ENCODE measurements around the gene REXO2. TPM values are rescaled to one million over a fixed set of nuclear protein-coding genes. Genes with fewer than 3 reads are reported as not detected.
A peak's percentile ranks its signal among the peaks of the same experiment; 100 is the strongest.

The REXO2 gene
- total RNA-seq: 10 to 100 TPM; 30.1 to 38.9 TPM
- total RNA-seq: 19.1 to 64.2 reads per million in 2 donors

DNA sequence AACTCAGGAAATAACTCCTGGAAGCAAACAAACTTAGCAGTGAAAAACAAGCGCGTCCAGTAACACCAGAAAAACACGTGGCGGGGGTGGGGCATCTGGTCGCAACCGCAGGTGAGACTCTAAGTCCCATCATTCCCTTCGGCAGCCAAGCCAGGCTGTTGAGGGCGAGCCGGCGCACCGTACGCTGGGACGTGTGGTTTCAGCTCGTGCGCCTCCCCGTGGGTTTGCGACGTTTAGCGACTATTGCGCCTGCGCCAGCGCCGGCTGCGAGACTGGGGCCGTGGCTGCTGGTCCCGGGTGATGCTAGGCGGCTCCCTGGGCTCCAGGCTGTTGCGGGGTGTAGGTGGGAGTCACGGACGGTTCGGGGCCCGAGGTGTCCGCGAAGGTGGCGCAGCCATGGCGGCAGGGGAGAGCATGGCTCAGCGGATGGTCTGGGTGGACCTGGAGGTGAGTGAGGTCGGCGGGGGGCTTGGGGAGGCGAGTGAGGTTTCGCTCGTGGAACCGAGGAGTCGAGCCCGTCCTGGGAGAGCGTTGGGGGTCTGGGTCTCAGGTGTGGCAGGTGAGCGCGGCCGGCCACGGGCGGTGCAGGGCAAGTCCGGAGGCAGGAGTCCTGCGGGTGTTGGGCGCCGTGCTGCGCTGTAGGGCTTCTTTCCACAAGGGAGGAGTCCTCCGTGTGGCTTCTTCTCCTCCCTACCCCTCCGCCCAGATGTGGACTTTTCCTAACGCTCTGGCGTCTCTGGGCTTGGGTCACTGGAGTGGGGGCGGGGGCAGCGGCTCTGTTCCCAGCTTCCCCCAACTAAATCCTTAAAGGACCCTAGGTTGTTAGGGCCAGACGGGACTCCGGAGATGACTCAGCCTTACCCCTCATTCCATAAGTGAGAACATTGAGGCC is at the start of gene REXO2:
REXO2 (plus strand) TSS at position 239 of the 892 bp plus-strand sequence; CDS start at position 301, 62 bp downstream.
- Mint-ChIP-seq H3K27ac (peak within 1 kb of the TSS; percentile 91), H3K4me3 (peak within 1 kb of the TSS; percentile 99), H3K27me3 (no peaks in the 10 kb centered on the region), H3K4me1 (peaks cover 22% of the 10 kb centered on the region), H3K36me3 (ENCODE audit: low read depth) (peaks cover 2% of the 10 kb centered on the region)
- DNase-seq (peak; percentile 87 to 91 (median 89)), ATAC-seq (peak; percentile 99)
- H3K9me3 ChIP-seq (ENCODE audit: control insufficient read depth, low read length, poor library complexity, severe bottlenecking): no peaks in the 10 kb centered on the region

DNA sequence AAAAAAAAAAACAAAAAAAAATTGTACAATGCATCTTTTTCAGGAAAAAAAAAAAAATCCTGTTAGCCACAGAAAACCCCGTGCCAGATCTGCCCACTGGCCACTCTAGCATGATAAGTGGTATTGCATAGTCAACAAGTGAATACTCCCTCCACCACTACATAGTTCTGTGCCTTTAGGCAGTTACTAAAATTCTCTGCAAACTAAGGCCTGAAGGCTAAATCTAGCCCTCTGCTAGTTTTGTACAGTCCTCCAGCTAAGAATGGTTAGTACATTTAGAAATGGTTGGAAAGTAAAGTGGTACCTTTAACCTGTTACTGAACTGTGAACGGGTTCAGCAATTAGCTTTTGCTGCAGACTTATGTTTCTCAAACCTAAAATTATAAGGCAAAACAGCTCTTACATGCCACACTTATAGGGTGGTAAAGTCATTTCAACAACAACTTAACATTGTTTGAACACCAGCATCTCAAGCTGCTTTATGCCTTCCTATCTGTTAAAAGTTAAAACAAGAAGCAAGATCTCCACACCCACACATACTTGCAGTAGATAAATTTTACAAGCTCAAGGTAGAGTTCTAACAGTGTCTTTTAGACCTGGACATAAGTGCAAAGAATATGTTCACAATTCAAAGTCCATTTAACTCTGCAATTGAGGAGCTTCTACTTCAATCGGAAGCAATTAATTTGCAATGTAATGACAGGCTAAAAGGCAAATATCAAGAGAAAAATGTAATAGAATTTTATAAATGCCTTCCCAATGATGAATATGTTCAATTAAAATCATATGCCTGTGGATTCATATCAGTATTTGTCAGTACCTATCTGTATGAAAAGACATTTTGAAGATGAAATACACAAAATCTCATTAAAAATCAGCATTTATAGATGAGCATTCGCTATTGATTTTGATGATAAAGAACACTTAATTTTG is 46.3 kb upstream of the REXO2 start:
- Mint-ChIP-seq H3K27ac (no peak overlapping the region), H3K4me3 (no peak overlapping the region), H3K4me1 (peaks cover 6% of the 10 kb centered on the region), H3K27me3 (no peaks in the 10 kb centered on the region), H3K36me3 (ENCODE audit: low read depth) (no peaks in the 10 kb centered on the region)
- ATAC-seq (no peak), DNase-seq (no peak)
- no peaks in the 10 kb centered on the region for H3K9me3 ChIP-seq (ENCODE audit: control insufficient read depth, low read length, poor library complexity, severe bottlenecking)

DNA sequence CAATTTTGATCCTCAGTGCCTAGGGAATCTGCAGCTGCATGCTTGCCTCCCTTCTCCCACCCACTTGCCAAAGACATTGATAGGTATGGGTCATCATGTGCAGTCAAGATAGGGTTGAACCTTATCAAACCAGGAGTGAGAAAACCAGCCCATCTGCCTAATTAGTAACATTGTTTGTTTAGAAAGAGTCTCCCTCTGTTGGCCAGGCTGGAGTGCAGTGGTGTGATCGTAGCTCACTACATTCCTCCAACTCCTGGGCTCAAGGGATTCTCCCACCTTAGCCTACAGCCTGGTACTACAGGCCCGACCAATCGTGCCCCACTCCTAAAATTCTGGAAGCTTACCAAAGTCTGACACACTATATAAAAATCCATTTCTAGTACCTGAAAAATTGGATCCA is 43.5 kb upstream of the REXO2 start:
- H3K27me3 Mint-ChIP-seq: no peaks in the 10 kb centered on the region
- H3K36me3 Mint-ChIP-seq (ENCODE audit: low read depth): peaks cover 2% of the 10 kb centered on the region
- ATAC-seq: no peak
- no peak overlapping the region for H3K27ac Mint-ChIP-seq
- DNase-seq: no peak
- H3K4me3 Mint-ChIP-seq: no peak overlapping the region
- peaks cover 18% of the 10 kb centered on the region for H3K4me1 Mint-ChIP-seq
- H3K9me3 ChIP-seq (ENCODE audit: control insufficient read depth, low read length, poor library complexity, severe bottlenecking): no peaks in the 10 kb centered on the region

DNA sequence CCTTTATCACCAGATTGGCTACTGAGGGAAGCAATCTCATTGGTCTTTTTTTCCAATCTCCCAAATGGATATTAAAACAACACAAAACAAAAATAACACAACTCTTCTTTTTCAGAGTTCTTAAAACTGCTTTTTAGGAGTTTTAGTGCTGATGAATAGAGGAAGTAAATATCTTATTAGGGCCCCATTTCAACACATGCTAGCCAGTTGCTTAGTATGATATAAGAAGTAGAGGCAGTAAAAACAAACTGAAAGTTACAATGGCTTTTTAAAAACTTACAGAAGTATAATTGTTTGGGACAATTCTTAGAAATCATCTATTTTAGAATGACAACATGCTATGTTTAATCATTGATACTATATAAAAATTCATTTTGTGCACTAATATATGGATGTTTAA is 42.4 kb upstream of the REXO2 start:
- Mint-ChIP-seq H3K4me1 (peaks cover 22% of the 10 kb centered on the region), H3K27me3 (no peaks in the 10 kb centered on the region), H3K4me3 (no peak overlapping the region), H3K27ac (no peak overlapping the region), H3K36me3 (ENCODE audit: low read depth) (peaks cover 2% of the 10 kb centered on the region)
- ATAC-seq: no peak
- DNase-seq: no peak
- no peaks in the 10 kb centered on the region for H3K9me3 ChIP-seq (ENCODE audit: control insufficient read depth, low read length, poor library complexity, severe bottlenecking)

DNA sequence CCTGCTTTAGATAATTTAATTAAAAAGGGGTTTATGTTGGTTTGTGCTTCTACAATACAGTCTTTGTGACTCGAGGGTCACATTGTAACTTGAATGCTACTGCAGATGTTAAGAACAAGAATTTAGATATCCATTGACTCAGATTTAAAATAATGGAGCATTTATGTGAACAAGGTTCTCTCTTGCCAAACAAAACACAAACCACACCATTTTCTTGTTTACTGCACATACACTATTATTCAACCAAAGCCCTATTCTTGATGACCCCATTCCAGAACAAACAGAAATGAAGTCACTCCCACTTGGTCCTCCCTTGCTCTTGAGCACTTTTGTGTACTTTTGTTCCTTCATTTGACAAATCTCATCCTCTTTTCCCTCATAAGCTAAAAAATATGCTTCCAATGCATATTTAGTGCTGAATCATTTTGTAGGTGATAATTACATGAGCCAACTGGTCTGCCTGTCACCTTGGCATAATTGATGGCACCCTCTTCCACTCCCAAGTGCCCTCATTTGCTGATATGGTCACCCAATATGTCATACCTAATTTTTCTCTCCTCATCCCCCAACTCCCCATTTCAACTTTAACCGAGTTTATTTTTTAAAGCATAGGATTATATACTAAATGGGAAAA is 41.8 kb upstream of the REXO2 start:
- ATAC-seq: no peak
- H3K27me3 Mint-ChIP-seq: no peaks in the 10 kb centered on the region
- H3K9me3 ChIP-seq (ENCODE audit: control insufficient read depth, low read length, poor library complexity, severe bottlenecking): no peaks in the 10 kb centered on the region
- no peak for DNase-seq
- peaks cover 25% of the 10 kb centered on the region for H3K4me1 Mint-ChIP-seq
- H3K4me3 Mint-ChIP-seq: no peak overlapping the region
- H3K36me3 Mint-ChIP-seq (ENCODE audit: low read depth): peaks cover 5% of the 10 kb centered on the region
- no peak overlapping the region for H3K27ac Mint-ChIP-seq

DNA sequence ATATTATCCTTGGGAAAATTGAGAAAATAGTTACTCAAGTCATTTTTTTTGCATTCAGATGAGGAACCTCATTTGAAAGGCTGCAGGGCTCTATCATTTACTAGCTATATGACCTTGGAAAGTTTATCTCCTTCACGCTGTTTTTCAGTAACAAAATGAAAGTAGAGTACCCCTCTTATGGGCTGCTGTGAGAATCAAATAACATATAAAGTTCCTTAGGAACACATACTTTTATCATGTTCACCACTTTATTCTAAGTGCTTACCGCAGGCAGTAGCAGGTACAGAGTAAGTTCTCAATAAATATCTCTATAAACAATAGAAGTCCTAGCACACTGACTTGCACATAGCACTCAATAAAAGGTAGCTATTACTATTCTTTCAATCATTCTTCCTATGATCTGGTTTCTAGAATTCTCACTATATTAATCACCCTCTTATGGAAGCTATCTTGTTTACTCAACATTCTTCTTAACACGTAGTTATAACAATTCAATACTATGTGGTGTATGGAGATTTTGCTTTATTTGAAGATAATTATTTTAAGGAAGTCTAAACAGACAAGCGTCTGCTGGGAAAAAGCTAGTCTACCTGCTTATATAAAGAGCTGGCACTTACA is 40.9 kb upstream of the REXO2 start:
- ATAC-seq: no peak
- peak overlapping the region; percentile 98 for H3K27ac Mint-ChIP-seq
- peaks cover 5% of the 10 kb centered on the region for H3K36me3 Mint-ChIP-seq (ENCODE audit: low read depth)
- no peak for DNase-seq
- H3K4me3 Mint-ChIP-seq: no peak overlapping the region
- H3K4me1 Mint-ChIP-seq: peaks cover 28% of the 10 kb centered on the region
- H3K9me3 ChIP-seq (ENCODE audit: control insufficient read depth, low read length, poor library complexity, severe bottlenecking): no peaks in the 10 kb centered on the region
- no peaks in the 10 kb centered on the region for H3K27me3 Mint-ChIP-seq

DNA sequence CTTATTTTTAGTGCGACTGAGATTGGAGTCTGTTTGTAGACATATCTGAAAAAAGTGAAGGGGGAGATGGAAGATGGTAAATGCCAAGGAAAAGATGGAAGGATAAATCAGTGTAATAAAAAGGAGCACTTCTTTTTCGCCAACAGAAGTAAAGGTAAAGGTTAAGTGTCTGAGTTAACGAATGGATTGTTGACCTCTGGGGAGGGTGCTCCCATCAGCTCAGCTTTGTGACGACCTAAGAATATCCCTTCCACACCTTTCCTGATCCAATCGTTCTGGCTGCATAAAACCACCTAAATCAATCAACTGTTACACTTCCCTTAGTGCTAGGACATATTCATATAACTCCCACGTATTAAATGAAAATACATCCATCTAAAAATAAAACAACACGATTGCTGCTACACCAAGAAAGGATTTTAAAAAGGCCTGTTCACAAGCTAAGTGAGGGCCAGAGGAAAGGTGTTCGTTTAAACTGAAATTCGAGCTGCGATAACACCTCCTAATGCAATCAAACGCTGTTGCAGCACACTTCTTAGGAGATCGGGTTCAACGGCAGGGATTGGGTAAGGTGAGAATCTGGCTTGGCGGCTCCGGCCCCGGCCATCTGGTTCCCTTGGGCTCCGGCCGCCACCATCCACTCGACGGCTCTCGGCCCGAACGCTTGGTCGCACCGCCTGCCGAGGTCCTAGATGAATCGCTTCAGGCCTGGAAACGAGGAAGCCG is 39.6 kb upstream of the REXO2 start:
- peaks cover 33% of the 10 kb centered on the region for H3K4me1 Mint-ChIP-seq

DNA sequence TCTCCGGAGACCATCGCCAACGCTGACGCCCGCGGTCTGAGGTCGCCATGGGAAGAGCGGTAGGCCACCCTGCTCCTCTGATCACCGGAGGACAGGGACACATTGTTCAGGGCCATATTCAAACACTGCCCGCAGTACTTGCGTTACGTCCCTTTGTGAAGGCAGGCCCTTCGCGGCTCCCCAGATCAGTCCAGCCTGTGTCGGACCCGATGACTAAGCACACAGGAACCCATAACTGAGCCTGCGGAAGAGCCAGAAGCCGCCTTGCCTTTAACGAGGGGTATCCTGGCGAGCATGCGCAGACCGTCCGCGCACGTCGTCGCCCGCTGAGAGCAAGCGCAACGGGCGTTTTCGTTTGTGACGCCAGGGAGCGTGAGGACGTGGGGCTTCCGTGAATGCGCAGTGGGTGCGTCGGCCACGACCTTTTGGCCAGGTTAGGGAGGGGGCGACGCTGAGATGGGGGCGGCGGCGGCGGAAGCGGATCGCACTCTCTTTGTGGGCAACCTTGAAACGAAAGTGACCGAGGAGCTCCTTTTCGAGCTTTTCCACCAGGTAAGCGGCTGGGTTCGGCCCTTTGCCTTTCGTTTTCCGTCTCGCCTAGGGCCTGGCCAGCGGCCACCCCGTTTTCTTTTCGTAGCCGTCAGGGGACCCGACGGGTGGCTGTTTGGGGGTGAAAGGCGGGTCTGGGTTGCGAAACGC is 38.9 kb upstream of the REXO2 start, which contains the start of the genes C11orf71 and RBM7:
C11orf71 (minus strand) TSS at position 296 of the 699 bp plus-strand sequence; CDS start at position 116, 180 bp downstream.
RBM7 (plus strand) TSS at position 451 of the 699 bp plus-strand sequence; CDS start at position 457, 6 bp downstream.
- peak; percentile 95 to 97 (median 97) for DNase-seq
- H3K9me3 ChIP-seq (ENCODE audit: control insufficient read depth, low read length, poor library complexity, severe bottlenecking): no peaks in the 10 kb centered on the region
- H3K27me3 Mint-ChIP-seq: no peaks in the 10 kb centered on the region
- peaks cover 9% of the 10 kb centered on the region for H3K36me3 Mint-ChIP-seq (ENCODE audit: low read depth)
- peaks cover 38% of the 10 kb centered on the region for H3K4me1 Mint-ChIP-seq
- peak within 1 kb of the TSS; percentile 98 for H3K27ac Mint-ChIP-seq
- ATAC-seq: peak; percentile 93
- H3K4me3 Mint-ChIP-seq: peak within 1 kb of the TSS; percentile 95

More for the DNA sequence above, 39.6 kb upstream of the REXO2 start:
- Mint-ChIP-seq H3K36me3 (ENCODE audit: low read depth) (peaks cover 9% of the 10 kb centered on the region), H3K4me3 (peak overlapping the region; percentile 95), H3K27ac (peak overlapping the region; percentile 98), H3K27me3 (no peaks in the 10 kb centered on the region)
- DNase-seq: no peak
- H3K9me3 ChIP-seq (ENCODE audit: control insufficient read depth, low read length, poor library complexity, severe bottlenecking): no peaks in the 10 kb centered on the region
- peak; percentile 9 for ATAC-seq

DNA sequence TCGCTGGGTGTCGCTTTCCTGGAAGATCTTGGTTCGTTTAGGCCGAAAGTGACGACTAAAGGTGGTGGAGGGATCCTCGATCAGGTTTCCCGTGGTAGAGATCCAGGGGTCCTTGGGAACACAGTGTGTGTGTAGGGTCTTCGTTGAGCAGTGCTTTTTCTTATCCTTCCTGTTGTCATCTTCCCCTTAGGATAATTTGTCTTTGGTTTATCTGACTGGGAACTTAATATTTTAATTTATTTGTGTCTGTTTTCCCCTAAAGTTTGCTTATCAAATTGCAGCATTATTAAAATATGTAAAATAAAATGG is 38.4 kb upstream of the REXO2 start:
- DNase-seq (no peak), ATAC-seq (no peak)
- H3K9me3 ChIP-seq (ENCODE audit: control insufficient read depth, low read length, poor library complexity, severe bottlenecking): no peaks in the 10 kb centered on the region
- Mint-ChIP-seq H3K4me3 (peak overlapping the region; percentile 95), H3K27me3 (no peaks in the 10 kb centered on the region), H3K4me1 (peaks cover 40% of the 10 kb centered on the region), H3K36me3 (ENCODE audit: low read depth) (peaks cover 9% of the 10 kb centered on the region), H3K27ac (peak overlapping the region; percentile 98)

DNA sequence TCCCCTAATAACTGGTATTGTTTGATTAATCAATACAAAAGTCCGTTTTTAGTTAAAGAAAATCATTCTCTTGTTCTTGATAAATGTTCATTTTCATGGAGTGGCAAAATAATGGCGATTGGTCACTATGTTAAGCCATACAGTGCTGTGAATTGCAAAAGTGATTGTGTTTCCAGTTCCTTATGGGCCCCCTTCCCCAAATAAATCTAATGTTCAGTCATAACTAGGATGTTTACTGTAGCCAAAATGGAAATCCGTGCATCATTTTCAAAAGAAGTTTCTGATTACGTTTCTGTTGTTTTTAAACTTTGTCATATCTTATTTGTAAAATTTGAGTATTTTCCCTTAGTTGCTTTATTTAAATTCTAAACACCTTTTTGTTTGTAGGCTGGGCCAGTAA is 38.0 kb upstream of the REXO2 start:
- H3K27ac Mint-ChIP-seq: peak overlapping the region; percentile 98
- H3K27me3 Mint-ChIP-seq: no peaks in the 10 kb centered on the region
- H3K4me1 Mint-ChIP-seq: peaks cover 40% of the 10 kb centered on the region
- no peaks in the 10 kb centered on the region for H3K9me3 ChIP-seq (ENCODE audit: control insufficient read depth, low read length, poor library complexity, severe bottlenecking)
- no peak for DNase-seq
- ATAC-seq: no peak
- peak overlapping the region; percentile 95 for H3K4me3 Mint-ChIP-seq
- peaks cover 9% of the 10 kb centered on the region for H3K36me3 Mint-ChIP-seq (ENCODE audit: low read depth)

DNA sequence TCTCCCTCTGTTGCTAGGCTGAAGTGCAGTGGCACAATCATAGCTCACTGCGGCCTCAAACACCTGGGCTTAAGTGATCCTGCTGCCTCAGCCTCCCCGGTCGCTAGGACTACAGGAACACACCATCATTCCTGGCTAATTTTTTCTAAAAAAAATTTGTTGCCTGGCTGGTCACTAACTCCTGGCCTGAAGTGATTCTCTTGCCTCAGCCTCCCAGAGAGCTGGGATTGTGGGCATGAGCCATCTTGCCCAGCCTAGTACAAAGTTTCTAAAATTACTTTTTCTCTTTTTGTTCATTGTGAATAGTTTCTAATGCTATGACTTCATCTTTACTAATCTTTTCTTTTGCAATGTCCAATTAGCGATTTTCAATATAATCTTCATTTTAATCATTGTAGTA is 26.3 kb upstream of the REXO2 start:
- Mint-ChIP-seq H3K4me1 (peaks cover 5% of the 10 kb centered on the region), H3K27me3 (no peaks in the 10 kb centered on the region), H3K4me3 (no peak overlapping the region), H3K36me3 (ENCODE audit: low read depth) (peaks cover 9% of the 10 kb centered on the region), H3K27ac (no peak overlapping the region)
- H3K9me3 ChIP-seq (ENCODE audit: control insufficient read depth, low read length, poor library complexity, severe bottlenecking): no peaks in the 10 kb centered on the region
- ATAC-seq: no peak
- DNase-seq: no peak

All from T-helper 17 cell (primary cell).